A549 (cell line): ENCODE measurements around the gene SCUBE1. TPM values are rescaled to one million over a fixed set of nuclear protein-coding genes. Genes with fewer than 3 reads are reported as not detected.
A peak's percentile ranks its signal among the peaks of the same experiment; 100 is the strongest.

Source experiments
- ATAC-seq, 2 experiments: fragments of 200-7000 bp in 1 of 2; fragments of >200 bp in 1 of 2; cut with Nextera tagmentation in 1 of 2; cut with Tn5 transposase in 1 of 2; 3 replicates each; pipeline versions ENCODE4 v1.8.0 to v1.9.1; 2018 to 2020; ENCODE audit warnings: mild to moderate bottlenecking in 1 of 2, moderate library complexity in 1 of 2
- CTCF ChIA-PET: fragments of 300-600 bp; sonication (Branson Sonifier 250); formaldehyde crosslinking; extraction: SDS; loops from one replicate; lab custom pipeline; 2021; ENCODE audit warnings: antibody characterized with exemption, inconsistent platforms; lab: Yijun Ruan, JAX
- POLR2A ChIA-PET: fragments of 350-600 bp; formaldehyde crosslinking; extraction: SDS; loops from one replicate; lab custom pipeline; 2021; ENCODE audit warnings: antibody characterized with exemption, inconsistent platforms; lab: Yijun Ruan, JAX
- DNase-seq, 2 experiments: peaks; one replicate each; pipeline versions ENCODE4 v3.0.0 to v3.0.0-alpha.2; 2011 to 2016; ENCODE audit warnings: low read depth in 1 of 2, low spot score in 1 of 2
- FAIRE-seq: peaks from 2 replicates; lab custom pipeline; 2011; peaks lifted over from hg19 to GRCh38; lab: Jason Lieb, UNC
- H3K27ac ChIP-seq, 2 experiments: fragments of >200 bp; sonication (Bioruptor Twin); formaldehyde crosslinking; 3 replicates each; pipeline ENCODE4 v1.5.1; 2016 to 2017
- H3K4me1 ChIP-seq: fragments of >200 bp; sonication (Bioruptor Twin); formaldehyde crosslinking; 3 replicates; pipeline ENCODE4 v1.6.1; 2016
- H3K4me2 ChIP-seq: fragments of >200 bp; sonication (Bioruptor Twin); formaldehyde crosslinking; 3 replicates; pipeline ENCODE4 v1.6.1; 2016
- H3K4me3 ChIP-seq: fragments of >200 bp; sonication (Bioruptor Twin); formaldehyde crosslinking; 3 replicates; pipeline ENCODE4 v1.5.1; 2016
- H3K9me3 ChIP-seq: fragments of >200 bp; sonication (Bioruptor Twin); formaldehyde crosslinking; 3 replicates; pipeline ENCODE4 v1.6.1; 2016
- BHLHE40 ChIP-seq: IDR thresholded peaks from 2 replicates; pipeline ENCODE4 v1.6.1; 2012; ENCODE audit warnings: low read depth, low read length, inconsistent platforms
- CBX2 ChIP-seq: fragments of 200-600 bp; sonication (generic); IDR thresholded peaks from 2 replicates; pipeline ENCODE4 v1.6.1; 2016; ENCODE audit warnings: low read depth, mild to moderate bottlenecking, borderline replicate concordance
- CBX8 ChIP-seq: fragments of 200-600 bp; sonication (generic); IDR thresholded peaks from 2 replicates; pipeline ENCODE4 v1.6.1; 2016
- CHD2 ChIP-seq: fragments of 150-350 bp; IDR thresholded peaks from 2 replicates; pipeline ENCODE4 v1.6.1; 2014; ENCODE audit warnings: low read length; ENCODE audit not compliant: partially characterized antibody
- EHF ChIP-seq: fragments of 250-450 bp; sonication (Bioruptor Pico); IDR thresholded peaks from 2 replicates; pipeline ENCODE4 v1.5.0; 2020; ENCODE audit warnings: mild to moderate bottlenecking
- EHMT2 ChIP-seq: fragments of 200-600 bp; sonication (generic); IDR thresholded peaks from 2 replicates; pipeline ENCODE4 v1.6.1; 2016; ENCODE audit warnings: antibody characterized with exemption, low read depth, mild to moderate bottlenecking, moderate library complexity
- ESRRA ChIP-seq: fragments of 150-350 bp; IDR thresholded peaks from 2 replicates; pipeline ENCODE4 v1.6.1; 2014; ENCODE audit warnings: mild to moderate bottlenecking, low read length, borderline replicate concordance
- FOSB ChIP-seq: fragments of 250-450 bp; sonication (Bioruptor Pico); IDR thresholded peaks from 2 replicates; pipeline ENCODE4 v1.5.0; 2020; ENCODE audit warnings: mild to moderate bottlenecking, moderate library complexity
- FOXS1 ChIP-seq: fragments of 250-450 bp; sonication (Bioruptor Pico); IDR thresholded peaks from 2 replicates; pipeline ENCODE4 v1.5.0; 2020; ENCODE audit warnings: mild to moderate bottlenecking, moderate library complexity
- HES2 ChIP-seq: fragments of >200 bp; sonication (Bioruptor Twin); formaldehyde crosslinking; IDR thresholded peaks from 2 replicates; pipeline ENCODE4 v1.6.1; 2016
- HEYL ChIP-seq: fragments of 250-450 bp; sonication (Bioruptor Pico); IDR thresholded peaks from 2 replicates; pipeline ENCODE4 v1.8.0; 2021; ENCODE audit warnings: mild to moderate bottlenecking, moderate library complexity
- HOXB13 ChIP-seq: fragments of 250-450 bp; sonication (Bioruptor Pico); IDR thresholded peaks from 2 replicates; pipeline ENCODE4 v1.5.0; 2020; ENCODE audit warnings: low read depth, mild to moderate bottlenecking, moderate library complexity
- HOXB5 ChIP-seq: fragments of 250-450 bp; sonication (Bioruptor Pico); IDR thresholded peaks from 2 replicates; pipeline ENCODE4 v1.5.0; 2020; ENCODE audit warnings: mild to moderate bottlenecking, moderate library complexity
- JUN ChIP-seq, 2 experiments: fragments of >200 bp; sonication (Bioruptor Twin); formaldehyde crosslinking; IDR thresholded peaks; 2 replicates in 1 of 2; 3 replicates in 1 of 2; pipeline ENCODE4 v1.6.1; 2016 to 2017
- JUNB ChIP-seq: fragments of >200 bp; sonication (Bioruptor Twin); formaldehyde crosslinking; IDR thresholded peaks from 2 replicates; pipeline ENCODE4 v1.6.1; 2016
- KDM1A ChIP-seq: fragments of 200-600 bp; sonication (generic); IDR thresholded peaks from 2 replicates; pipeline ENCODE4 v1.6.1; 2016; ENCODE audit warnings: low read depth, mild to moderate bottlenecking
- NFE2L2 ChIP-seq: fragments of 150-350 bp; conservative IDR thresholded peaks from 2 replicates; pipeline ENCODE4 v1.6.1; 2014; ENCODE audit warnings: low read length
- POLR2A ChIP-seq: IDR thresholded peaks from 2 replicates; pipeline ENCODE4 v1.6.1; 2012; ENCODE audit warnings: mild to moderate bottlenecking, low read length
- RCOR1 ChIP-seq: fragments of 150-350 bp; IDR thresholded peaks from 2 replicates; pipeline ENCODE4 v1.6.1; 2014; ENCODE audit warnings: antibody characterized with exemption, low read length, low read depth
- RNF2 ChIP-seq: fragments of 200-600 bp; sonication (generic); IDR thresholded peaks from 2 replicates; pipeline ENCODE4 v1.6.1; 2016; ENCODE audit warnings: low read depth, mild to moderate bottlenecking, antibody characterized with exemption, moderate library complexity, borderline replicate concordance
- SMC3 ChIP-seq: fragments of >200 bp; sonication (Bioruptor Twin); formaldehyde crosslinking; IDR thresholded peaks from 3 replicates; pipeline ENCODE4 v1.6.1; 2018; ENCODE audit warnings: inconsistent platforms
- USF2 ChIP-seq: fragments of 450-650 bp; IDR thresholded peaks from 2 replicates; pipeline ENCODE4 v1.6.1; 2014; ENCODE audit warnings: antibody characterized with exemption
- ZFP36 ChIP-seq: fragments of 450-650 bp; IDR thresholded peaks from 2 replicates; pipeline ENCODE4 v1.6.1; 2014; ENCODE audit warnings: borderline replicate concordance; ENCODE audit not compliant: partially characterized antibody
- ZNF302 ChIP-seq: fragments of 250-450 bp; sonication (Bioruptor Pico); IDR thresholded peaks from 2 replicates; pipeline ENCODE4 v1.9.0; 2021; ENCODE audit warnings: inconsistent platforms, mild to moderate bottlenecking, moderate library complexity
- WGBS: methylation state at CpG from one replicate; pipeline ENCODE4 v1.1.6; 2017; ENCODE audit errors: missing lambda C conversion rate; 5-methylcytosine and 5-hydroxymethylcytosine counted together
- polyA plus RNA-seq, 4 experiments: library from polyadenylated mRNA; depleted of rRNA in 3 of 4; stranded (reverse); fragments of >200 nt; fragmentation: RNase III in 1 of 4; extraction: RNeasy Plus Mini Kit Qiagen cat#74134 plus additional on column Dnase treatment in 1 of 4; gene quantifications; 2 replicates in 3 of 4; 3 replicates in 1 of 4; pipeline ENCODE4 v1.2.3, GENCODE V29; 2011 to 2017
- TF ChIP-seq, protein P1 (sequence below): fragments of >200 bp; sonication (Bioruptor Twin); formaldehyde crosslinking; IDR thresholded peaks from 3 replicates; pipeline ENCODE4 v1.5.1; 2016
- TF ChIP-seq, protein P2 (sequence below): fragments of 150-350 bp; IDR thresholded peaks from 2 replicates; pipeline ENCODE4 v1.6.1; 2014; ENCODE audit warnings: low read depth, mild to moderate bottlenecking, low read length

Gene SCUBE1
- polyA plus RNA-seq, 2 of the 4 experiments (the other 2 are of a cell fraction), result 0.01 to 0.12 TPM

DNA sequence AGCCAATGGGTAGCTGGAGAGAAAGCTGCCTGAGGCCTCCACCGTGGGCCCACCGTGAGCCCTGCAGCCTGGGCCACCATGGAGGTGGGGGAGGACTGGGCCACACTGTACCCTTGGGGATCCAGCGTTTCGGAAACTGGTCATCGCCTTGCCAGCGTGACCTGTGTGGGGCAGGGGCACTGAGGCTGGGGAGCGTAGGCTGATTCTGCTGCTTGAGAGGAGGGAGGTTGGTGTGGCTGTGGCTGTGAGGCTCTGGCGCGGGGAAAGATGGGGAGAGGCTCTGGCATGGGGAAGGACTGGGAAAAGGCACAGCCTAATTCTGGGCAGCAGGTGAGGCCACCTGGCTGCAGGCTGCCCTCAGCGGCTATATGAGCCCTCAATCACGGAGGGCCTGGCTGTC, 143.6 kb downstream of the SCUBE1 start:
- Histone ChIP-seq H3K27ac (no peak overlapping the region), H3K4me3 (no peak overlapping the region), H3K4me2 (no peak overlapping the region), H3K4me1 (no peaks in the 10 kb centered on the region), H3K9me3 (no peaks in the 10 kb centered on the region)
- DNase-seq, result no peak
- POLR2A ChIA-PET, result no interaction called here
- no peak for FAIRE-seq
- CTCF ChIA-PET, result no interaction called here
- no peak for ATAC-seq
- WGBS, result 88% methylated on average over 6 of the region's 11 CpGs
- TF ChIP-seq, protein P1, sequence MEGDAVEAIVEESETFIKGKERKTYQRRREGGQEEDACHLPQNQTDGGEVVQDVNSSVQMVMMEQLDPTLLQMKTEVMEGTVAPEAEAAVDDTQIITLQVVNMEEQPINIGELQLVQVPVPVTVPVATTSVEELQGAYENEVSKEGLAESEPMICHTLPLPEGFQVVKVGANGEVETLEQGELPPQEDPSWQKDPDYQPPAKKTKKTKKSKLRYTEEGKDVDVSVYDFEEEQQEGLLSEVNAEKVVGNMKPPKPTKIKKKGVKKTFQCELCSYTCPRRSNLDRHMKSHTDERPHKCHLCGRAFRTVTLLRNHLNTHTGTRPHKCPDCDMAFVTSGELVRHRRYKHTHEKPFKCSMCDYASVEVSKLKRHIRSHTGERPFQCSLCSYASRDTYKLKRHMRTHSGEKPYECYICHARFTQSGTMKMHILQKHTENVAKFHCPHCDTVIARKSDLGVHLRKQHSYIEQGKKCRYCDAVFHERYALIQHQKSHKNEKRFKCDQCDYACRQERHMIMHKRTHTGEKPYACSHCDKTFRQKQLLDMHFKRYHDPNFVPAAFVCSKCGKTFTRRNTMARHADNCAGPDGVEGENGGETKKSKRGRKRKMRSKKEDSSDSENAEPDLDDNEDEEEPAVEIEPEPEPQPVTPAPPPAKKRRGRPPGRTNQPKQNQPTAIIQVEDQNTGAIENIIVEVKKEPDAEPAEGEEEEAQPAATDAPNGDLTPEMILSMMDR, result no peak
- TF ChIP-seq HES2, result no peak
- TF ChIP-seq HOXB13 (CRISPR knock-in tag), result no peak
- TF ChIP-seq POLR2A, result no peak
- no peak for TF ChIP-seq CHD2
- no peak for TF ChIP-seq ZFP36
- no peak for TF ChIP-seq RNF2
- TF ChIP-seq NFE2L2, result no peak
- TF ChIP-seq KDM1A, result no peak
- TF ChIP-seq EHMT2, result no peak
- TF ChIP-seq FOSB (CRISPR knock-in tag), result no peak

GRCh38 chr22:43198936-43199335, 144.2 kb downstream of the SCUBE1 start:
- CTCF ChIA-PET, result no interaction called here
- H3K9me3 ChIP-seq, result no peaks in the 10 kb centered on the region
- WGBS, result 36% methylated on average over 9 of the region's 9 CpGs
- no peaks in the 10 kb centered on the region for H3K4me1 ChIP-seq
- 0 out of 6 replicates have a peak overlapping the region, but pooled peaks of 1 of the 2 experiments have one; percentile 14 for H3K27ac ChIP-seq
- no peak overlapping the region for H3K4me3 ChIP-seq
- DNase-seq, result no peak
- no peak for ATAC-seq
- FAIRE-seq, result no peak
- POLR2A ChIA-PET, result no interaction called here
- H3K4me2 ChIP-seq, result no peak overlapping the region; the same call in 2 of the 3 replicates
- TF ChIP-seq USF2, result no peak
- no peak for TF ChIP-seq RNF2
- no peak for TF ChIP-seq ESRRA
- TF ChIP-seq JUN (IDR thresholded peaks at IDR 0.05), result no peak
- TF ChIP-seq ZNF302 (CRISPR knock-in tag), result no peak
- no peak for TF ChIP-seq HES2
- no peak for TF ChIP-seq RCOR1
- no peak for TF ChIP-seq CBX2
- TF ChIP-seq FOXS1 (CRISPR knock-in tag), result no peak
- no peak for TF ChIP-seq JUNB
- no peak for TF ChIP-seq HOXB5
- no peak for TF ChIP-seq SMC3
- TF ChIP-seq CBX8, result no peak
- TF ChIP-seq EHMT2, result no peak

DNA sequence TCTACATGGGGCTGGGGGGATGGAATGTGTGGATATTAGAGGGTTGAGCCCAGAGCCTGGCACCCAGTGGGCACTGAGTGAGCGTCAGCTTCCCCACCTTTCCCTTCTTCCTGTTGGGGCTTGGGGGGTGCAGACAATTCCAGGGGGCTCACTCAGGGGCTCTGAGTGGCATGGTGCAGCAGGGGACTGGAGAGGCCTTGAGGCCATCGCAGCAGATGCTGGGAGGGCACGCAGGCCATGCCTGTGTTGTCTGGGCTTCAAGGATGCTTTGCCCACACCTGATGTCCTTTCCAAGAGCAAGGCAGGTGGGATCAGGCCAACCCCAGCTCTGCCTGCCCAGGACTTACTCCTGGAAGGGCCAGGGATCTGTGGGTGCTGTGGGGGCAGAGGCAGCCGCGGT, 145.0 kb downstream of the SCUBE1 start:
- ATAC-seq, result no peak
- Histone ChIP-seq H3K4me3 (no peak overlapping the region), H3K27ac (no peak overlapping the region), H3K9me3 (no peaks in the 10 kb centered on the region), H3K4me1 (no peaks in the 10 kb centered on the region), H3K4me2 (no peak overlapping the region)
- 77% methylated on average over 4 of the region's 5 CpGs for whole genome bisulfite sequencing
- no peak for TF ChIP-seq EHF (CRISPR knock-in tag)
- TF ChIP-seq BHLHE40, result no peak
- no peak for TF ChIP-seq HOXB5
- no peak for TF ChIP-seq NFE2L2
- TF ChIP-seq CBX2, result no peak
- TF ChIP-seq USF2, result no peak
- TF ChIP-seq, protein P1, result no peak
- TF ChIP-seq HEYL (CRISPR knock-in tag), result no peak
- TF ChIP-seq, protein P2, sequence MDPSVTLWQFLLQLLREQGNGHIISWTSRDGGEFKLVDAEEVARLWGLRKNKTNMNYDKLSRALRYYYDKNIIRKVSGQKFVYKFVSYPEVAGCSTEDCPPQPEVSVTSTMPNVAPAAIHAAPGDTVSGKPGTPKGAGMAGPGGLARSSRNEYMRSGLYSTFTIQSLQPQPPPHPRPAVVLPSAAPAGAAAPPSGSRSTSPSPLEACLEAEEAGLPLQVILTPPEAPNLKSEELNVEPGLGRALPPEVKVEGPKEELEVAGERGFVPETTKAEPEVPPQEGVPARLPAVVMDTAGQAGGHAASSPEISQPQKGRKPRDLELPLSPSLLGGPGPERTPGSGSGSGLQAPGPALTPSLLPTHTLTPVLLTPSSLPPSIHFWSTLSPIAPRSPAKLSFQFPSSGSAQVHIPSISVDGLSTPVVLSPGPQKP, result no peak
- ChIA-PET CTCF (interaction anchor here (2.1 kb wide), 1 partner anchor 11 kb away, joined by 10 read pairs; the partner anchor contains the start of gene TTLL12), POLR2A (interaction anchor here (0.8 kb wide), 1 partner anchor 10 kb away, joined by 3 read pairs; no protein-coding TSS in a partner anchor)
- no peak for DNase-seq
- FAIRE-seq, result no peak
